Activated CD4-positive, alpha-beta T cell treated with anti-CD3 and anti-CD28 coated beads, Interleukin-2, Interleukin-4, amounts not matched to agents 100 ng/mL and 50 ng/mL, durations not matched to agents 16 hours and 8 hours (primary cell): Measurements from ENCODE around the gene NNT.
A peak's percentile ranks its signal among the peaks of the same experiment; 100 is the strongest.
"Not testable (repeated sequence)": the region's sequence is repeated elsewhere in the genome, so short reads cannot be mapped to it uniquely, and the experiment has no call there.

ENCODE experiments used
- DNase-seq: peaks from one replicate; pipeline ENCODE4 v3.0.0-alpha.2; 2020; ENCODE audit warnings: low spot score

NNT gene

GRCh38 chr5:43583724-43584123 is 19.3 kb upstream of the NNT start:
- no peak for DNase-seq

GRCh38 chr5:43584166-43584699 is 18.7 kb upstream of the NNT start:
- no peak for DNase-seq

- DNase-seq = no peak
These were observed 14.1 kb upstream of the NNT start for GRCh38 chr5:43588842-43589241.

GRCh38 chr5:43589310-43589709 is 13.7 kb upstream of the NNT start:
- no peak for DNase-seq

- no peak for DNase-seq
These were observed 12.3 kb upstream of the NNT start for GRCh38 chr5:43590700-43591099.

- DNase-seq = no peak
These were observed 10.6 kb upstream of the NNT start for GRCh38 chr5:43592363-43592762.

- not testable (repeated sequence) for DNase-seq
These were observed 4.1 kb upstream of the NNT start for GRCh38 chr5:43598927-43599326.

GRCh38 chr5:43601454-43602260 is 1.3 kb upstream of the NNT start:
- DNase-seq = no peak

GRCh38 chr5:43603344-43604217 is 601 bp downstream of the NNT start:
- DNase-seq = peak; percentile 88

GRCh38 chr5:43604699-43605098 is 1.7 kb downstream of the NNT start:
- no peak for DNase-seq

- no peak for DNase-seq
These were observed 3.4 kb downstream of the NNT start for GRCh38 chr5:43606351-43606750.

GRCh38 chr5:43608406-43608805 is 5.4 kb downstream of the NNT start:
- no peak for DNase-seq

- DNase-seq = no peak
These were observed 6.8 kb downstream of the NNT start for GRCh38 chr5:43609752-43610151.

- no peak for DNase-seq
These were observed 10.4 kb downstream of the NNT start for GRCh38 chr5:43613370-43613769.

GRCh38 chr5:43615445-43616184 is 12.6 kb downstream of the NNT start:
- DNase-seq = no peak

- no peak for DNase-seq
These were observed 13.6 kb downstream of the NNT start for GRCh38 chr5:43616535-43616934.

GRCh38 chr5:43619380-43619779 is 16.4 kb downstream of the NNT start:
- no peak for DNase-seq

- no peak for DNase-seq
These were observed 16.9 kb downstream of the NNT start for GRCh38 chr5:43619911-43620310.

- no peak for DNase-seq
These were observed 18.0 kb downstream of the NNT start for GRCh38 chr5:43620944-43621505.

GRCh38 chr5:43622074-43622473 is 19.1 kb downstream of the NNT start:
- DNase-seq = no peak

- no peak for DNase-seq
These were observed 20.2 kb downstream of the NNT start for GRCh38 chr5:43623048-43623680.
